Kidney (tissue), 14 donors: Measurements from ENCODE around the gene SCN2A. TPM values are rescaled to one million over a fixed set of nuclear protein-coding genes. Genes with fewer than 3 reads are reported as not detected.

Experiments used
- DNase-seq, 5 donors: peaks; one replicate each; pipeline ENCODE4 v3.0.0-alpha.2; 2013 to 2020
- FAIRE-seq: peaks from 2 replicates; lab custom pipeline; 2012; peaks lifted over from hg19 to GRCh38; lab: Jason Lieb, UNC
- H3K27ac ChIP-seq, 2 donors: one replicate each; pipeline ENCODE4 v1.7.0; 2013; ENCODE audit warnings: low read depth in 2 of 2, low read length in 2 of 2, inconsistent platforms in 1 of 2
- H3K27me3 ChIP-seq: one replicate; pipeline ENCODE4 v1.7.1; 2013; ENCODE audit warnings: low read length, inconsistent platforms; ENCODE audit not compliant: control insufficient read depth, insufficient read depth
- H3K36me3 ChIP-seq, 3 donors: one replicate each; pipeline versions ENCODE4 v1.7.0 to v1.7.1; 2013; ENCODE audit warnings: low read length in 3 of 3, control low read depth in 1 of 3, inconsistent platforms in 1 of 3; ENCODE audit not compliant: insufficient read depth in 3 of 3, control insufficient read depth in 2 of 3
- H3K4me1 ChIP-seq, 3 donors: one replicate each; pipeline versions ENCODE4 v1.7.0 to v1.7.1; 2013; ENCODE audit warnings: low read length in 3 of 3, inconsistent platforms in 1 of 3, low read depth in 1 of 3; ENCODE audit not compliant: control insufficient read depth in 2 of 3, insufficient read depth in 2 of 3
- H3K4me3 ChIP-seq, 3 donors: one replicate each; pipeline versions ENCODE4 v1.7.0 to v1.8.1; 2013; ENCODE audit warnings: low read length in 3 of 3, control low read depth in 1 of 3, inconsistent platforms in 1 of 3
- H3K9ac ChIP-seq, 3 donors: one replicate each; pipeline versions ENCODE4 v1.7.0 to v1.7.1; 2013; ENCODE audit warnings: low read length in 3 of 3, control low read depth in 1 of 3, inconsistent platforms in 1 of 3
- H3K9me3 ChIP-seq, 3 donors: one replicate each; pipeline versions ENCODE4 v1.7.0 to v1.7.1; 2013; ENCODE audit warnings: low read length in 3 of 3, control low read depth in 1 of 3, inconsistent platforms in 1 of 3; ENCODE audit not compliant: control insufficient read depth in 2 of 3, insufficient read depth in 1 of 3
- intact Hi-C: fragments of 100-400 bp; cut with DNase I; formaldehyde crosslinking; loops from one replicate; pipeline ENCODE4 v1.11.1; 2022
- polyA plus RNA-seq: library from polyadenylated mRNA; stranded (reverse); fragments of 350-450 nt; fragmentation: Illumina TruSeq; extraction: RNeasy Lipid Tissue Mini Kit (QIAGEN cat#74804); gene quantifications from one replicate; pipeline ENCODE4 v1.2.3, GENCODE V29; 2014; ENCODE audit warnings: low read depth, low replicate concordance; ENCODE audit not compliant: insufficient read depth
- total RNA-seq: library from RNA; stranded (reverse); fragmentation: NEBNext Ultra II Directional; extraction: Animal tissue kit (Norgen Biotek cat#: 25700); gene quantifications from one replicate; pipeline ENCODE4 v1.2.1, GENCODE V29; 2021
- TF ChIP-seq, protein P1 (sequence below): IDR thresholded peaks from 3 replicates; pipeline ENCODE4 v1.5.1; 2012; ENCODE audit warnings: mild to moderate bottlenecking, moderate library complexity, borderline replicate concordance; ENCODE audit not compliant: insufficient read depth; ENCODE audit errors: extremely low read depth
- donor health status: control.
- donor health status: control.
- donor health status: control.
- donor health status: control.
- donor health status: control.
- donor health status: DM: yes; HTN: yes; CAD: no.
- donor health status: Normal renal cell carcinoma (clear cell type).

The SCN2A gene
- total and polyA plus RNA-seq, 2 donors from 2014 or later, result 2.7 to 9.9 TPM

DNA sequence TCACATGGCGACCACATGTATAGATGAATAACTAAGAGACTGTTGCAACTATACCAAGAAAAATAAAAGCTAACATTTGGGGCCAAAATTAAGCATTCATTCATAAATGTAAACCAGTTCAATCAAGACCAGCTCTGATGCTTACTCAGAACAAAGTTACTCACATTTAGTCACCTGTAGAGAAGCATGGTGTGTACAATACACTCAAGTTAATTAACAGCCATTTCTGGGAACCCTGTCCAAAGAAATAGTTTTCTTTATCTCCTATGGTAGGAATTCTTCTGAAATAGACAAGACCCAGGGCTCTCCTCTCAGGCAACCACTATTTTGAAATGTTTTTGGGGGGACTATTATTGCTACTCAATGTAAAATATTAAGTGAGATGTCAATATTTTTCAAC, 37.0 kb upstream of the SCN2A start:
- DNase-seq (peak in 1 of 5 donors; percentile 13), FAIRE-seq (no peak)
- TF ChIP-seq, protein P1, sequence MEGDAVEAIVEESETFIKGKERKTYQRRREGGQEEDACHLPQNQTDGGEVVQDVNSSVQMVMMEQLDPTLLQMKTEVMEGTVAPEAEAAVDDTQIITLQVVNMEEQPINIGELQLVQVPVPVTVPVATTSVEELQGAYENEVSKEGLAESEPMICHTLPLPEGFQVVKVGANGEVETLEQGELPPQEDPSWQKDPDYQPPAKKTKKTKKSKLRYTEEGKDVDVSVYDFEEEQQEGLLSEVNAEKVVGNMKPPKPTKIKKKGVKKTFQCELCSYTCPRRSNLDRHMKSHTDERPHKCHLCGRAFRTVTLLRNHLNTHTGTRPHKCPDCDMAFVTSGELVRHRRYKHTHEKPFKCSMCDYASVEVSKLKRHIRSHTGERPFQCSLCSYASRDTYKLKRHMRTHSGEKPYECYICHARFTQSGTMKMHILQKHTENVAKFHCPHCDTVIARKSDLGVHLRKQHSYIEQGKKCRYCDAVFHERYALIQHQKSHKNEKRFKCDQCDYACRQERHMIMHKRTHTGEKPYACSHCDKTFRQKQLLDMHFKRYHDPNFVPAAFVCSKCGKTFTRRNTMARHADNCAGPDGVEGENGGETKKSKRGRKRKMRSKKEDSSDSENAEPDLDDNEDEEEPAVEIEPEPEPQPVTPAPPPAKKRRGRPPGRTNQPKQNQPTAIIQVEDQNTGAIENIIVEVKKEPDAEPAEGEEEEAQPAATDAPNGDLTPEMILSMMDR, result no peak
- Histone ChIP-seq H3K4me1 (no peaks in the 10 kb centered on the region), H3K27me3 (no peaks in the 10 kb centered on the region), H3K27ac (no peak overlapping the region), H3K9ac (no peak overlapping the region), H3K9me3 (no peaks in the 10 kb centered on the region), H3K4me3 (no peak overlapping the region), H3K36me3 (no peaks in the 10 kb centered on the region)
- intact Hi-C loops, result loop anchor here (10.0 kb wide), 1 partner anchor 187 kb away; no protein-coding TSS in a partner anchor

DNA sequence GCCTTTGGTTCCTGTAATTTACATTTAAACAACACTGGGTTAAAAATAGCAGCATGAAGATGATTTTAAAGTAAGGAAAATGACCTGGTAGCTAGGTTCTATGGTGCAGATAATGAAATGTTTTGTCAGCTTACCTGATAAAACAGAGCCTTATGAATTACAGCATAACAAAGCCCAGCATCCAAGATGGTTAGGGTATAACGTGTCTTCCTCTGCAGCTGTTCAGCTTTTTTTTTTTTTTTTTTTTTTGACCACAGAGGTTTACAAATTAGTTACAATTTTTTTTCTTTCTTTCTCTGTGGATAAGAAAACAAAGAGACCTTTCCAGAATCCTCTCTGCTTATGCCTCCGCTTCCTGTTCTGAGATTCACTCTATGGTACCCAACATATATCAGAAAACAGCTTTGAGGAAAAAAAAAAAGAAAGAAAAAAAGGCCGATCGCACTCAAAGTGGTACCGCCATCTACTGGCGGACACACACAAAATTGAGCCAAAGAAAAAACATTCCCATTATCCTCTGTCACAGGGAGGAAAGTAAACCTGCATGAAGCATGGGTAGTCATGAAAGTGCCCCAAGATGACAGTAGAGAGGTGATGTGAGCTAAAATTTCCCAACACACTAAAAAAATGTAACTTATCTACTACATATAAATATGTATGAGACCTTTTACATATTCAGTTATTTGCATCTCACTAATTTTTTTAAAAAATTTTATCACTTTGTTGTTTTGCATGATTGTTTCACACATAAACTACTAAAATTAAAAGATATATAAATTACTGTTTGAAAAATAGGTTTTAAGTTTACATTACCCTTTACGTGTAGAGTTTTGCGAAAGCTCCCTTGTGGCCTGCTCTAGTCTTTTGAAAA, 35.3 kb upstream of the SCN2A start, which contains the start of gene SCN3A:
TSS of gene SCN3A (minus strand) at position 362 of the 871 bp plus-strand sequence. CDS start 27,656 bp downstream, outside the sequence.
- Histone ChIP-seq H3K4me1 (no peaks in the 10 kb centered on the region), H3K9me3 (no peaks in the 10 kb centered on the region), H3K4me3 (peak within 1 kb of the TSS in 1 of 3 donors; percentile 18), H3K27me3 (no peaks in the 10 kb centered on the region), H3K36me3 (no peaks in the 10 kb centered on the region), H3K9ac (no peak within 1 kb of the TSS), H3K27ac (no peak within 1 kb of the TSS)
- intact Hi-C loops, result loop anchor here (10.0 kb wide), 1 partner anchor 189 kb away; no protein-coding TSS in a partner anchor
- FAIRE-seq (no peak), DNase-seq (peak in 4 of 5 donors; percentile 26 to 68 (median 44))
- TF ChIP-seq, protein P1, result peak; percentile 60

DNA sequence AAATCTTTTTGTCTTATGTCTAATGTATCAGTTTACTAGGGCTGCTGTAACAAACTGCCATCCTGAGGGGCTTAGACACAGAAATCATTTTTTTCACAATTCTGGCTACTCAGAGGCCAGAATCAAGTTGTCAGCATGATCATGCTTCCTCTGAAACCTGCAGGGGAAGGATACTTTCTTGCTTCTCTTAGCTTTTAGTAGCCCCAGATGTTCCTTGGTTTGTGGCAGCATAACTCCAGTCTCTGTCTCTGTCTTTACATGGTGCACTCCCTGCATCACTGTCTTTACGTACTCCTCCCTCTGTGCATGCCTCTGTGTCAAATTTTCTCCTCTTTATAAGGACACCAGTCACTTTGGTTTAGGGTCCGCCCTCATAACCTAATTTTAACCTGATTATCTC, 33.3 kb upstream of the SCN2A start:
- H3K4me3 ChIP-seq, result no peak overlapping the region
- no peak for FAIRE-seq
- intact Hi-C loops, result loop anchor here (10.0 kb wide), 1 partner anchor 191 kb away; no protein-coding TSS in a partner anchor

More for the DNA sequence above, 33.3 kb upstream of the SCN2A start:
- Histone ChIP-seq H3K36me3 (no peaks in the 10 kb centered on the region), H3K9me3 (no peaks in the 10 kb centered on the region), H3K27ac (no peak overlapping the region), H3K9ac (no peak overlapping the region), H3K27me3 (no peaks in the 10 kb centered on the region), H3K4me1 (no peaks in the 10 kb centered on the region)
- DNase-seq, result no peak
- TF ChIP-seq, protein P1, result no peak
